IMR-90 (cell line): ENCODE results near the gene EHD4. TPM values are rescaled to one million over a fixed set of nuclear protein-coding genes. Genes with fewer than 3 reads are reported as not detected.

Source experiments
- ATAC-seq: fragments of 200-7000 bp; cut with Tn5 transposase; 2 replicates; pipeline ENCODE4 v1.9.1; 2020; ENCODE audit warnings: low read depth, mild to moderate bottlenecking, moderate library complexity
- BruUV-seq: library from RNA; stranded (reverse); fragments of 400-500 nt; replicated peaks from 2 replicates; lab custom pipeline; 2021; lab: Mats Ljungman, UMichigan
- CTCF ChIA-PET: fragments of 300-600 bp; formaldehyde crosslinking; extraction: SDS; loops from one replicate; lab custom pipeline; 2021; ENCODE audit warnings: antibody characterized with exemption; lab: Yijun Ruan, JAX
- POLR2A ChIA-PET: fragments of 300-600 bp; sonication (Branson Sonifier 250); formaldehyde crosslinking; loops from one replicate; lab custom pipeline; 2022; ENCODE audit warnings: antibody characterized with exemption; ENCODE audit not compliant: unreplicated experiment; lab: Charles Lee
- DNase-seq: peaks from one replicate; pipeline ENCODE4 v3.0.0; 2013
- H2AFZ ChIP-seq: replicated peaks from 2 replicates; pipeline ENCODE3; 2013; ENCODE audit warnings: low read length, mild to moderate bottlenecking; ENCODE audit not compliant: poor library complexity
- H2AK5ac ChIP-seq: 2 replicates; pipeline ENCODE4 v1.6.1; 2013; ENCODE audit warnings: low read depth, low read length, inconsistent platforms
- H2AK9ac ChIP-seq: replicated peaks from 2 replicates; pipeline ENCODE3; 2013; ENCODE audit warnings: mild to moderate bottlenecking, low read depth, low read length, moderate library complexity; ENCODE audit not compliant: poor library complexity
- H2BK120ac ChIP-seq: 2 replicates; pipeline ENCODE4 v1.6.1; 2013; ENCODE audit warnings: low read depth, low read length, inconsistent platforms
- H2BK15ac ChIP-seq: 3 replicates; pipeline ENCODE4 v1.6.1; 2013; ENCODE audit warnings: low read depth, low read length, inconsistent platforms
- H2BK20ac ChIP-seq: 2 replicates; pipeline ENCODE4 v1.6.1; 2013; ENCODE audit warnings: low read depth, mild to moderate bottlenecking, inconsistent platforms, low read length, moderate library complexity
- H2BK5ac ChIP-seq: 2 replicates; pipeline ENCODE4 v1.6.1; 2013; ENCODE audit warnings: mild to moderate bottlenecking, low read depth, low read length, inconsistent platforms; ENCODE audit not compliant: poor library complexity, severe bottlenecking
- H3K14ac ChIP-seq: replicated peaks from 2 replicates; pipeline ENCODE4 v1.6.1; 2013; ENCODE audit warnings: low read depth, low read length, inconsistent platforms
- H3K18ac ChIP-seq: 2 replicates; pipeline ENCODE4 v1.6.1; 2013; ENCODE audit warnings: low read depth, low read length, control low read depth
- H3K23ac ChIP-seq: 2 replicates; pipeline ENCODE4 v1.6.1; 2013; ENCODE audit warnings: low read depth, low read length, inconsistent platforms
- H3K27ac ChIP-seq: 2 replicates; pipeline ENCODE4 v1.5.1; 2013; ENCODE audit warnings: mild to moderate bottlenecking, control low read depth, low read length; ENCODE audit not compliant: insufficient read depth
- H3K27me3 ChIP-seq: 2 replicates; pipeline ENCODE4 v1.6.1; 2013; ENCODE audit warnings: low read length; ENCODE audit not compliant: control insufficient read depth, insufficient read depth
- H3K36me3 ChIP-seq: 2 replicates; pipeline ENCODE4 v1.6.1; 2013; ENCODE audit warnings: low read length, mixed read lengths; ENCODE audit not compliant: control insufficient read depth, insufficient read depth
- H3K4ac ChIP-seq: 2 replicates; pipeline ENCODE4 v1.6.1; 2013; ENCODE audit warnings: low read depth, low read length, inconsistent platforms
- H3K4me1 ChIP-seq: 2 replicates; pipeline ENCODE4 v1.6.1; 2013; ENCODE audit warnings: low read length, mixed read lengths; ENCODE audit not compliant: control insufficient read depth, insufficient read depth
- H3K4me2 ChIP-seq: 2 replicates; pipeline ENCODE4 v1.6.1; 2013; ENCODE audit warnings: low read depth, mild to moderate bottlenecking, control low read depth, low read length, moderate library complexity
- H3K4me3 ChIP-seq: 2 replicates; pipeline ENCODE4 v1.5.1; 2013; ENCODE audit warnings: low read depth, mild to moderate bottlenecking, control low read depth, low read length, moderate library complexity; ENCODE audit not compliant: insufficient read depth
- H3K56ac ChIP-seq: 2 replicates; pipeline ENCODE4 v1.6.1; 2013; ENCODE audit warnings: low read length, inconsistent platforms; ENCODE audit not compliant: insufficient read depth; ENCODE audit errors: extremely low read depth
- H3K79me1 ChIP-seq, 2 experiments: 2 replicates each; pipeline ENCODE4 v1.6.1; 2013; ENCODE audit warnings: low read length in 2 of 2, inconsistent platforms in 1 of 2, low read depth in 1 of 2
- H3K9ac ChIP-seq: 2 replicates; pipeline ENCODE4 v1.6.1; 2013; ENCODE audit warnings: low read depth, low read length, control low read depth
- H3K9me1 ChIP-seq: 2 replicates; pipeline ENCODE4 v1.6.1; 2013; ENCODE audit warnings: low read length, inconsistent platforms; ENCODE audit not compliant: insufficient read depth
- H3K9me3 ChIP-seq: 2 replicates; pipeline ENCODE4 v1.6.1; 2013; ENCODE audit warnings: low read length; ENCODE audit not compliant: control insufficient read depth, insufficient read depth
- H4K20me1 ChIP-seq: 2 replicates; pipeline ENCODE4 v1.6.1; 2013; ENCODE audit warnings: low read length, inconsistent platforms; ENCODE audit not compliant: insufficient read depth
- H4K5ac ChIP-seq: 2 replicates; pipeline ENCODE4 v1.6.1; 2013; ENCODE audit warnings: mild to moderate bottlenecking, low read depth, low read length, control low read depth
- H4K8ac ChIP-seq, 2 experiments: 2 replicates each; pipeline ENCODE4 v1.6.1; 2013; ENCODE audit warnings: low read depth in 2 of 2, low read length in 2 of 2, control low read depth in 1 of 2, inconsistent platforms in 1 of 2
- H4K91ac ChIP-seq: 2 replicates; pipeline ENCODE4 v1.6.1; 2013; ENCODE audit warnings: low read depth, low read length, inconsistent platforms; ENCODE audit not compliant: insufficient read depth
- BHLHE40 ChIP-seq: fragments of 150-350 bp; IDR thresholded peaks from 2 replicates; pipeline ENCODE4 v1.6.1; 2016; ENCODE audit warnings: mild to moderate bottlenecking, low read depth, low read length
- CEBPB ChIP-seq: IDR thresholded peaks from 2 replicates; pipeline ENCODE4 v1.6.1; 2012; ENCODE audit warnings: low read depth, low read length, improper control_type of control experiment
- CHD1 ChIP-seq: IDR thresholded peaks from 2 replicates; pipeline ENCODE4 v1.6.1; 2012; ENCODE audit warnings: low read depth, low read length, improper control_type of control experiment
- CTCF ChIP-seq: conservative IDR thresholded peaks from 2 replicates; pipeline ENCODE4 v1.5.1; 2012; ENCODE audit warnings: mild to moderate bottlenecking, low read depth, low read length, improper control_type of control experiment
- ELK1 ChIP-seq: fragments of 150-350 bp; IDR thresholded peaks from 2 replicates; pipeline ENCODE4 v1.6.1; 2016; ENCODE audit warnings: low read depth, mild to moderate bottlenecking, low read length, moderate library complexity, borderline replicate concordance
- FOS ChIP-seq: fragments of 150-350 bp; IDR thresholded peaks from 2 replicates; pipeline ENCODE4 v1.6.1; 2016; ENCODE audit warnings: low read depth, low read length
- MAZ ChIP-seq: IDR thresholded peaks from 2 replicates; pipeline ENCODE4 v1.6.1; 2012; ENCODE audit warnings: low read depth, mild to moderate bottlenecking, low read length, improper control_type of control experiment, moderate library complexity, borderline replicate concordance
- MXI1 ChIP-seq: IDR thresholded peaks from 2 replicates; pipeline ENCODE4 v1.6.1; 2012; ENCODE audit warnings: low read depth, mild to moderate bottlenecking, low read length, moderate library complexity, borderline replicate concordance
- NFE2L2 ChIP-seq: fragments of 150-350 bp; IDR thresholded peaks from 2 replicates; pipeline ENCODE4 v1.6.1; 2016; ENCODE audit warnings: low read depth, mild to moderate bottlenecking, low read length
- POLR2A ChIP-seq: IDR thresholded peaks from 2 replicates; pipeline ENCODE4 v1.6.1; 2012; ENCODE audit warnings: mild to moderate bottlenecking, low read depth, low read length
- RAD21 ChIP-seq: IDR thresholded peaks from 2 replicates; pipeline ENCODE4 v1.6.1; 2012; ENCODE audit warnings: low read length, improper control_type of control experiment
- RCOR1 ChIP-seq: IDR thresholded peaks from 2 replicates; pipeline ENCODE4 v1.6.1; 2012; ENCODE audit warnings: mild to moderate bottlenecking, low read length, improper control_type of control experiment; ENCODE audit not compliant: insufficient replicate concordance
- RFX5 ChIP-seq: IDR thresholded peaks from 2 replicates; pipeline ENCODE4 v1.8.0; 2012; ENCODE audit warnings: low read depth, mild to moderate bottlenecking, low read length, moderate library complexity
- SMC3 ChIP-seq: fragments of 150-350 bp; IDR thresholded peaks from 2 replicates; pipeline ENCODE4 v1.6.1; 2016; ENCODE audit warnings: low read depth, mild to moderate bottlenecking, antibody characterized with exemption, low read length, moderate library complexity
- USF2 ChIP-seq: fragments of 150-350 bp; IDR thresholded peaks from 2 replicates; pipeline ENCODE4 v1.6.1; 2017; ENCODE audit warnings: mild to moderate bottlenecking, antibody characterized with exemption, low read length, low read depth
- whole genome bisulfite sequencing, 2 experiments: methylation state at CpG; one replicate each; pipeline versions ENCODE4 v1.1.5 to v1.1.7; 2013; ENCODE audit warnings: missing lambda C conversion rate in 2 of 2; ENCODE audit not compliant: insufficient read length in 1 of 2; ENCODE audit errors: extremely low coverage in 2 of 2; 5-methylcytosine and 5-hydroxymethylcytosine counted together
- dilution Hi-C: fragments of 300-500 bp; cut with HindIII; formaldehyde crosslinking; loops from one replicate; pipeline ENCODE4 v1.14.3; 2018; ENCODE audit warnings: low sequenced_read_pairs; ENCODE audit not compliant: unreplicated experiment
- in situ Hi-C: fragments of 300-500 bp; cut with MboI; formaldehyde crosslinking; loops from 3 replicates; pipeline ENCODE4 v1.14.3; 2019; ENCODE audit warnings: low sequenced_read_pairs, inconsistent platforms, mixed read lengths
- intact Hi-C: fragments of 100-400 bp; cut with micrococcal nuclease; formaldehyde crosslinking; loops from 2 replicates; pipeline ENCODE4 v1.10.0; 2022
- polyA plus RNA-seq, 3 experiments: library from polyadenylated mRNA; depleted of rRNA; stranded (reverse); fragments of >200 nt; gene quantifications; 2 replicates each; pipeline ENCODE4 v1.2.3, GENCODE V29; 2012; ENCODE audit warnings: low replicate concordance in 1 of 3
- total RNA-seq: library from RNA; depleted of rRNA; stranded (reverse); fragments of >200 nt; gene quantifications from 2 replicates; pipeline ENCODE4 v1.2.3, GENCODE V29; 2012

The EHD4 gene
- total and polyA plus RNA-seq, 2 of the 4 experiments (the other 2 are of a cell fraction): 21.0 to 29.0 TPM

GRCh38 chr15:41906608-41907007, 65.7 kb downstream of the EHD4 start:
- Histone ChIP-seq H2AK5ac (no peak overlapping the region), H4K5ac (no peak overlapping the region), H3K9me1 (no peaks in the 10 kb centered on the region), H4K20me1 (peaks cover 16% of the 10 kb centered on the region; the same call in 1 of the 2 replicates), H3K9me3 (no peaks in the 10 kb centered on the region), H3K4me1 (no peaks in the 10 kb centered on the region), H3K79me1 (peaks cover 2 to 33% of the 10 kb centered on the region in 2 experiments), H3K4me3 (no peak overlapping the region), H3K23ac (no peak overlapping the region), H3K9ac (no peak overlapping the region), H3K56ac (no peak overlapping the region), H3K4me2 (no peak overlapping the region), H3K4ac (no peak overlapping the region), H2BK5ac (no peak overlapping the region), H2AK9ac (no peak overlapping the region), H4K91ac (no peak overlapping the region), H3K36me3 (peaks cover 21% of the 10 kb centered on the region), H3K27ac (no peak overlapping the region), H4K8ac (no peak overlapping the region), H2BK120ac (no peak overlapping the region), H3K14ac (no peak overlapping the region), H3K18ac (no peak overlapping the region), H2AFZ (no peak overlapping the region), H2BK20ac (no peak overlapping the region), H2BK15ac (no peak overlapping the region), H3K27me3 (no peaks in the 10 kb centered on the region)
- POLR2A ChIA-PET: no interaction called here
- TF ChIP-seq BHLHE40 (no peak), RAD21 (no peak), RCOR1 (no peak), MAZ (no peak), NFE2L2 (no peak), CHD1 (no peak), USF2 (no peak), RFX5 (no peak), POLR2A (no peak), CTCF (no peak), SMC3 (no peak), FOS (no peak), CEBPB (no peak), ELK1 (no peak), MXI1 (no peak)
- in situ Hi-C loops: no loop called here
- intact Hi-C loops: no loop called here
- DNase-seq (no peak), ATAC-seq (no peak)
- no TSS peak for BruUV-seq
- dilution Hi-C loops: no loop called here
- WGBS, 2 experiments: 87% methylated on average over 3 of the region's 5 CpGs; no CpG with 5 or more reads in 1 of the 2 experiments
- CTCF ChIA-PET: no interaction called here
